GM23338 (cell line): Measurements from ENCODE around the gene IDE. TPM values are rescaled to one million over a fixed set of nuclear protein-coding genes. Genes with fewer than 3 reads are reported as not detected.
A peak's percentile ranks its signal among the peaks of the same experiment; 100 is the strongest.

Experiments
- ATAC-seq: fragments of 200-7000 bp; cut with Tn5 transposase; 3 replicates; pipeline ENCODE4 v1.9.1; 2020
- DNase-seq: peaks from one replicate; pipeline ENCODE4 v3.0.0-alpha.2; 2015; ENCODE audit warnings: low spot score
- H2AFZ ChIP-seq: fragments of 200-600 bp; sonication (generic); 2 replicates; pipeline ENCODE4 v1.8.0; 2016; ENCODE audit warnings: antibody characterized with exemption, mild to moderate bottlenecking, moderate library complexity
- H3F3A ChIP-seq: fragments of 200-600 bp; sonication (generic); replicated peaks from 2 replicates; pipeline ENCODE4 v1.8.0; 2017; ENCODE audit warnings: antibody characterized with exemption, mixed run types, low read depth
- H3K27ac ChIP-seq: fragments of 200-600 bp; sonication (generic); 2 replicates; pipeline ENCODE4 v1.6.1; 2016; ENCODE audit warnings: low read depth
- H3K27me3 ChIP-seq: fragments of 200-600 bp; sonication (generic); 2 replicates; pipeline ENCODE4 v1.8.0; 2016; ENCODE audit warnings: mild to moderate bottlenecking, mixed run types, moderate library complexity; ENCODE audit not compliant: insufficient read depth
- H3K36me3 ChIP-seq: fragments of 200-600 bp; sonication (generic); 2 replicates; pipeline ENCODE4 v1.8.0; 2016; ENCODE audit warnings: mild to moderate bottlenecking; ENCODE audit not compliant: insufficient read depth
- H3K4me1 ChIP-seq: fragments of 200-600 bp; sonication (generic); 2 replicates; pipeline ENCODE4 v1.8.0; 2016; ENCODE audit warnings: mild to moderate bottlenecking, moderate library complexity; ENCODE audit not compliant: insufficient read depth
- H3K4me2 ChIP-seq: fragments of 200-600 bp; sonication (generic); 2 replicates; pipeline ENCODE4 v1.7.1; 2017; ENCODE audit warnings: mixed run types
- H3K4me3 ChIP-seq: fragments of 200-600 bp; sonication (generic); 2 replicates; pipeline ENCODE4 v1.6.1; 2016; ENCODE audit warnings: mixed run types
- H3K79me2 ChIP-seq: fragments of 200-600 bp; sonication (generic); replicated peaks from 2 replicates; pipeline ENCODE4 v1.8.0; 2017; ENCODE audit warnings: mild to moderate bottlenecking; ENCODE audit not compliant: insufficient read depth
- H3K9me2 ChIP-seq: fragments of 200-600 bp; sonication (generic); 2 replicates; pipeline ENCODE4 v1.8.0; 2017; ENCODE audit not compliant: insufficient read depth
- H4K20me1 ChIP-seq: fragments of 200-600 bp; sonication (generic); replicated peaks from 2 replicates; pipeline ENCODE4 v1.8.0; 2017; ENCODE audit warnings: mild to moderate bottlenecking; ENCODE audit not compliant: insufficient read depth
- H3K27ac Mint-ChIP-seq: 2 replicates; pipeline ENCODE4 v1.8.0; 2020; ENCODE audit warnings: inconsistent platforms, mild to moderate bottlenecking, moderate library complexity, mixed read lengths
- H3K27me3 Mint-ChIP-seq: 3 replicates; pipeline ENCODE4 v1.8.0; 2022; ENCODE audit warnings: low read depth, mild to moderate bottlenecking, moderate library complexity, mixed read lengths, inconsistent platforms; ENCODE audit not compliant: insufficient read depth, poor library complexity
- H3K36me3 Mint-ChIP-seq: 3 replicates; pipeline ENCODE4 v1.8.0; 2021; ENCODE audit warnings: low read depth, mild to moderate bottlenecking, inconsistent platforms, moderate library complexity, mixed read lengths
- H3K4me1 Mint-ChIP-seq: 3 replicates; pipeline ENCODE4 v1.8.0; 2020; ENCODE audit warnings: mild to moderate bottlenecking, inconsistent platforms, mixed read lengths
- H3K4me3 Mint-ChIP-seq: 3 replicates; pipeline ENCODE4 v1.8.0; 2021; ENCODE audit warnings: moderate library complexity, mild to moderate bottlenecking, inconsistent platforms, mixed read lengths
- H3K9me3 Mint-ChIP-seq: 3 replicates; pipeline ENCODE4 v1.8.0; 2020; ENCODE audit warnings: moderate library complexity, mild to moderate bottlenecking, inconsistent platforms, mixed read lengths
- CREB1 ChIP-seq: fragments of 250-450 bp; sonication (Bioruptor Pico); IDR thresholded peaks from 2 replicates; pipeline ENCODE4 v1.5.0; 2020; ENCODE audit warnings: low read depth, mild to moderate bottlenecking, moderate library complexity
- EZH2 ChIP-seq: fragments of 200-600 bp; sonication (generic); IDR thresholded peaks from one replicate; pipeline ENCODE4 v1.8.0; 2017; ENCODE audit warnings: antibody characterized with exemption, mild to moderate bottlenecking, low read depth; ENCODE audit not compliant: unreplicated experiment
- EZH2phosphoT487 ChIP-seq: fragments of 200-600 bp; sonication (generic); IDR thresholded peaks from one replicate; pipeline ENCODE4 v1.8.1; 2018; ENCODE audit warnings: antibody characterized with exemption; ENCODE audit not compliant: unreplicated experiment
- JUNB ChIP-seq: IDR thresholded peaks from one replicate; pipeline ENCODE4 v1.6.1; 2016; ENCODE audit warnings: antibody characterized with exemption; ENCODE audit not compliant: unreplicated experiment
- NANOG ChIP-seq: IDR thresholded peaks from 2 replicates; pipeline ENCODE4 v1.6.1; 2016; ENCODE audit warnings: antibody characterized with exemption, borderline replicate concordance
- POLR2AphosphoS5 ChIP-seq: IDR thresholded peaks from 2 replicates; pipeline ENCODE4 v1.6.1; 2016; ENCODE audit warnings: antibody characterized with exemption, low read depth
- STAT1 ChIP-seq: IDR thresholded peaks from one replicate; pipeline ENCODE4 v1.6.1; 2016; ENCODE audit warnings: antibody characterized with exemption; ENCODE audit not compliant: unreplicated experiment
- ZNF331 ChIP-seq: fragments of 250-450 bp; sonication (Bioruptor Pico); IDR thresholded peaks from 2 replicates; pipeline ENCODE4 v1.5.0; 2020; ENCODE audit warnings: low read depth, mild to moderate bottlenecking, moderate library complexity
- polyA plus RNA-seq: library from polyadenylated mRNA; unstranded; fragments of >200 nt; fragmentation: Nextera tagmentation; extraction: Ambion mirVana; gene quantifications from 2 replicates; pipeline ENCODE4 v1.2.1, GENCODE V29; 2016
- total RNA-seq: library from RNA; depleted of rRNA; stranded (reverse); fragments of >200 nt; shearing (Covaris generic); gene quantifications from 2 replicates; pipeline ENCODE4 v1.2.3, GENCODE V29; 2014
- TF ChIP-seq, protein P1 (sequence below): IDR thresholded peaks from 2 replicates; pipeline ENCODE4 v1.6.1; 2016; ENCODE audit warnings: antibody characterized with exemption
- TF ChIP-seq, protein P2 (sequence below): fragments of 250-450 bp; sonication (Bioruptor Pico); IDR thresholded peaks from 2 replicates; pipeline ENCODE4 v1.5.0; 2020; ENCODE audit warnings: mild to moderate bottlenecking, moderate library complexity

IDE gene
- total and polyA plus RNA-seq, 2 experiments from 2014 or later = 12.9 to 36.3 TPM

DNA sequence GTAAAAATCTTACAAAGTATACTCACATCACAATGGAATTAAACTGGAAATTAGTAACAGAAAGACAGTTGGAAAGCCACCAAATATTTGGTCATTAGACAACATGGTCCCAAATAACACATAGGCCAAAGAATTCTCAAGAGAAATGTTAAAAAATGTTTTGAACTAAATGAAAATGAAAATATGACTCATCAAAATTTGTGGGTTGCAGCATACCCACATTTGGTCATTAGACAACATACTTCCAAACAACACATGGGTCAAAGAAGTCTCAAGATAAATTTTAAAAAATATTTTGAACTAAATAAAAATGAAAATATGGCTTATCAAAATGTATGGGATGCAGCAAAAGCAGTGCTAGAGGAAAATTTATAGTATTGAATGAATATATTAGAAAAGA lies 152.3 kb downstream of the IDE start:
- H3K27ac ChIP-seq = no peak overlapping the region
- no peak overlapping the region for H3K27ac Mint-ChIP-seq
- peaks cover 3% of the 10 kb centered on the region; the same call in 1 of the 3 replicates for H3K36me3 Mint-ChIP-seq

DNA sequence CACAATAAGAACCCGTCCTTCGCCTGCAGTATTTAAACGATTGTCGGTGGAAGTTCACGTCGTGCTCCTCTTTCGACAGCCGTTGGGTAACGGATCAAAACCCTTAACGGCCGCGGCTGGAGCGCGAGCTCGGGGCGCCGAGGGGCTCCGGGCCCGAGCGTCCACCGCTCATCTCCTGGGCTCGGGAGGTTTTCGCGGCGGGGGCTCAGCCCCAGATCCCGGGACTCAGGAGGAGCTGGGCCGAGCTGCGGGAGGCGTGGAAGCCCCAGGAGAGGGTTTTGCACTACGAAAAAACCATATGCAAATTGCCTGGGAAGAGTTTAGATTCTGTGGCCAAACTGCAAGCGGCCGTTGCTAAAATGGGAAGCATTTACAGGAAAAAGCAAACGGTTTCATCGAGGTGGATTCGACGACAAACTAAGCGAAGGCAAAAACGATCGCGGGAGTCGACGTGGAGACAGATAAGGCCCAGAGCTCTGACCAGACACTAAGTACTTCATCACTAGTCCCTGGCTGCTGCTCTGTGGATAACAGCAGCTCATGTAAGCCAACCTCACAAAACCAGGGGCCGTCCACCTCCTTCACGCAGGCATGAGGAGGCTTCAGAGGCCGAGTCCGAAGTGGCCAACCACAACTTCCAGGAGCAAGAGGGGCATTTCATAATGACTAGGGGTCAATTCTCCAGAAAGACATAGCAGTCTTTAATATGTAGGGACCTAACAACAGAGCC lies 153.2 kb downstream of the IDE start:
- peak overlapping the region; percentile 72 for H3K4me3 Mint-ChIP-seq
- Histone ChIP-seq H3K79me2 (no peaks in the 10 kb centered on the region), H3K27me3 (peaks cover 24% of the 10 kb centered on the region), H4K20me1 (no peaks in the 10 kb centered on the region), H3K4me1 (peaks cover 9% of the 10 kb centered on the region), H2AFZ (peak overlapping the region; percentile 97), H3K4me2 (peak overlapping the region; percentile 85), H3K4me3 (peak overlapping the region; percentile 59), H3K36me3 (no peaks in the 10 kb centered on the region), H3K27ac (no peak overlapping the region), H3F3A (peaks cover 6% of the 10 kb centered on the region; the same call in 1 of the 2 replicates), H3K9me2 (no peaks in the 10 kb centered on the region)
- ATAC-seq (peak; percentile 78), DNase-seq (peak; percentile 69)
- peaks cover 22% of the 10 kb centered on the region for H3K27me3 Mint-ChIP-seq
- H3K9me3 Mint-ChIP-seq = peaks cover 18% of the 10 kb centered on the region
- peaks cover 3% of the 10 kb centered on the region; the same call in 1 of the 3 replicates for H3K36me3 Mint-ChIP-seq
- no peak overlapping the region; the same call in 1 of the 2 replicates for H3K27ac Mint-ChIP-seq
- peaks cover 17% of the 10 kb centered on the region for H3K4me1 Mint-ChIP-seq
- TF ChIP-seq, protein P1, sequence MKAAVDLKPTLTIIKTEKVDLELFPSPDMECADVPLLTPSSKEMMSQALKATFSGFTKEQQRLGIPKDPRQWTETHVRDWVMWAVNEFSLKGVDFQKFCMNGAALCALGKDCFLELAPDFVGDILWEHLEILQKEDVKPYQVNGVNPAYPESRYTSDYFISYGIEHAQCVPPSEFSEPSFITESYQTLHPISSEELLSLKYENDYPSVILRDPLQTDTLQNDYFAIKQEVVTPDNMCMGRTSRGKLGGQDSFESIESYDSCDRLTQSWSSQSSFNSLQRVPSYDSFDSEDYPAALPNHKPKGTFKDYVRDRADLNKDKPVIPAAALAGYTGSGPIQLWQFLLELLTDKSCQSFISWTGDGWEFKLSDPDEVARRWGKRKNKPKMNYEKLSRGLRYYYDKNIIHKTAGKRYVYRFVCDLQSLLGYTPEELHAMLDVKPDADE = no peak
- TF ChIP-seq EZH2phosphoT487 (no peak), POLR2AphosphoS5 (no peak), JUNB (no peak), ZNF331 (CRISPR knock-in tag) (no peak), CREB1 (no peak), STAT1 (no peak), NANOG (no peak), EZH2 (no peak)
- TF ChIP-seq, protein P2, sequence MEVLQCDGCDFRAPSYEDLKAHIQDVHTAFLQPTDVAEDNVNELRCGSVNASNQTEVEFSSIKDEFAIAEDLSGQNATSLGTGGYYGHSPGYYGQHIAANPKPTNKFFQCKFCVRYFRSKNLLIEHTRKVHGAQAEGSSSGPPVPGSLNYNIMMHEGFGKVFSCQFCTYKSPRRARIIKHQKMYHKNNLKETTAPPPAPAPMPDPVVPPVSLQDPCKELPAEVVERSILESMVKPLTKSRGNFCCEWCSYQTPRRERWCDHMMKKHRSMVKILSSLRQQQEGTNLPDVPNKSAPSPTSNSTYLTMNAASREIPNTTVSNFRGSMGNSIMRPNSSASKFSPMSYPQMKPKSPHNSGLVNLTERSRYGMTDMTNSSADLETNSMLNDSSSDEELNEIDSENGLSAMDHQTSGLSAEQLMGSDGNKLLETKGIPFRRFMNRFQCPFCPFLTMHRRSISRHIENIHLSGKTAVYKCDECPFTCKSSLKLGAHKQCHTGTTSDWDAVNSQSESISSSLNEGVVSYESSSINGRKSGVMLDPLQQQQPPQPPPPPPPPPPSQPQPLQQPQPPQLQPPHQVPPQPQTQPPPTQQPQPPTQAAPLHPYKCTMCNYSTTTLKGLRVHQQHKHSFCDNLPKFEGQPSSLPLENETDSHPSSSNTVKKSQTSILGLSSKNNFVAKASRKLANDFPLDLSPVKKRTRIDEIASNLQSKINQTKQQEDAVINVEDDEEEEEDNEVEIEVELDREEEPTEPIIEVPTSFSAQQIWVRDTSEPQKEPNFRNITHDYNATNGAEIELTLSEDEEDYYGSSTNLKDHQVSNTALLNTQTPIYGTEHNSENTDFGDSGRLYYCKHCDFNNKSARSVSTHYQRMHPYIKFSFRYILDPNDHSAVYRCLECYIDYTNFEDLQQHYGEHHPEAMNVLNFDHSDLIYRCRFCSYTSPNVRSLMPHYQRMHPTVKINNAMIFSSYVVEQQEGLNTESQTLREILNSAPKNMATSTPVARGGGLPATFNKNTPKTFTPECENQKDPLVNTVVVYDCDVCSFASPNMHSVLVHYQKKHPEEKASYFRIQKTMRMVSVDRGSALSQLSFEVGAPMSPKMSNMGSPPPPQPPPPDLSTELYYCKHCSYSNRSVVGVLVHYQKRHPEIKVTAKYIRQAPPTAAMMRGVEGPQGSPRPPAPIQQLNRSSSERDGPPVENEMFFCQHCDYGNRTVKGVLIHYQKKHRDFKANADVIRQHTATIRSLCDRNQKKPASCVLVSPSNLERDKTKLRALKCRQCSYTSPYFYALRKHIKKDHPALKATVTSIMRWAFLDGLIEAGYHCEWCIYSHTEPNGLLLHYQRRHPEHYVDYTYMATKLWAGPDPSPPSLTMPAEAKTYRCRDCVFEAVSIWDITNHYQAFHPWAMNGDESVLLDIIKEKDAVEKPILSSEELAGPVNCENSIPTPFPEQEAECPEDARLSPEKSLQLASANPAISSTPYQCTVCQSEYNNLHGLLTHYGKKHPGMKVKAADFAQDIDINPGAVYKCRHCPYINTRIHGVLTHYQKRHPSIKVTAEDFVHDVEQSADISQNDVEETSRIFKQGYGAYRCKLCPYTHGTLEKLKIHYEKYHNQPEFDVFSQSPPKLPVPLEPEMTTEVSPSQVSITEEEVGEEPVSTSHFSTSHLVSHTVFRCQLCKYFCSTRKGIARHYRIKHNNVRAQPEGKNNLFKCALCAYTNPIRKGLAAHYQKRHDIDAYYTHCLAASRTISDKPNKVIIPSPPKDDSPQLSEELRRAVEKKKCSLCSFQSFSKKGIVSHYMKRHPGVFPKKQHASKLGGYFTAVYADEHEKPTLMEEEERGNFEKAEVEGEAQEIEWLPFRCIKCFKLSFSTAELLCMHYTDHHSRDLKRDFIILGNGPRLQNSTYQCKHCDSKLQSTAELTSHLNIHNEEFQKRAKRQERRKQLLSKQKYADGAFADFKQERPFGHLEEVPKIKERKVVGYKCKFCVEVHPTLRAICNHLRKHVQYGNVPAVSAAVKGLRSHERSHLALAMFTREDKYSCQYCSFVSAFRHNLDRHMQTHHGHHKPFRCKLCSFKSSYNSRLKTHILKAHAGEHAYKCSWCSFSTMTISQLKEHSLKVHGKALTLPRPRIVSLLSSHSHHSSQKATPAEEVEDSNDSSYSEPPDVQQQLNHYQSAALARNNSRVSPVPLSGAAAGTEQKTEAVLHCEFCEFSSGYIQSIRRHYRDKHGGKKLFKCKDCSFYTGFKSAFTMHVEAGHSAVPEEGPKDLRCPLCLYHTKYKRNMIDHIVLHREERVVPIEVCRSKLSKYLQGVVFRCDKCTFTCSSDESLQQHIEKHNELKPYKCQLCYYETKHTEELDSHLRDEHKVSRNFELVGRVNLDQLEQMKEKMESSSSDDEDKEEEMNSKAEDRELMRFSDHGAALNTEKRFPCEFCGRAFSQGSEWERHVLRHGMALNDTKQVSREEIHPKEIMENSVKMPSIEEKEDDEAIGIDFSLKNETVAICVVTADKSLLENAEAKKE (CRISPR knock-in tag) = no peak

More for the DNA sequence above, 152.3 kb downstream of the IDE start:
- TF ChIP-seq STAT1 (no peak), CREB1 (no peak), EZH2phosphoT487 (no peak)
- TF ChIP-seq, protein P1 = no peak
- ATAC-seq (no peak), DNase-seq (no peak)
- no peaks in the 10 kb centered on the region for H4K20me1 ChIP-seq
- peaks cover 24% of the 10 kb centered on the region for H3K27me3 ChIP-seq
- H3K9me3 Mint-ChIP-seq = peaks cover 11% of the 10 kb centered on the region; the same call in 2 of the 3 replicates
- no peak overlapping the region for H3K4me3 ChIP-seq
- H3K4me1 Mint-ChIP-seq = peaks cover 17% of the 10 kb centered on the region
- peaks cover 6% of the 10 kb centered on the region; the same call in 1 of the 2 replicates for H3F3A ChIP-seq
- H3K9me2 ChIP-seq = no peaks in the 10 kb centered on the region
- H3K79me2 ChIP-seq = no peaks in the 10 kb centered on the region
- peaks cover 9% of the 10 kb centered on the region for H3K4me1 ChIP-seq
- no peak overlapping the region for H3K4me2 ChIP-seq
- H3K27me3 Mint-ChIP-seq = peaks cover 22% of the 10 kb centered on the region
- H2AFZ ChIP-seq = no peak overlapping the region
- no peak overlapping the region for H3K4me3 Mint-ChIP-seq
- H3K36me3 ChIP-seq = no peaks in the 10 kb centered on the region
